ENCODE measurements around the gene THRB. TPM values are rescaled to one million over a fixed set of nuclear protein-coding genes. Genes with fewer than 3 reads are reported as not detected.

The THRB gene
- total RNA-seq, 1 donor from 2014 or later: 3.1 TPM

GRCh38 chr3:24520101-24520495 is 25.4 kb upstream of the THRB start:
- no peak for DNase-seq (ENCODE audit: low read depth)
- no peak for TF ChIP-seq CTCF (IDR thresholded peaks at IDR 0.05; ENCODE audit: insufficient read depth, low read length, poor library complexity, severe bottlenecking)
- Histone ChIP-seq H3K4me3 (ENCODE audit: low read depth, low read length) (no peak overlapping the region), H3K27me3 (ENCODE audit: control insufficient read depth, insufficient read depth, low read length) (no peaks in the 10 kb centered on the region), H3K36me3 (ENCODE audit: control insufficient read depth, insufficient read depth, low read length) (no peaks in the 10 kb centered on the region)

GRCh38 chr3:24519368-24520100 is 24.9 kb upstream of the THRB start:
- no peak for DNase-seq (ENCODE audit: low read depth)
- Histone ChIP-seq H3K4me3 (ENCODE audit: low read depth, low read length) (no peak overlapping the region), H3K27me3 (ENCODE audit: control insufficient read depth, insufficient read depth, low read length) (no peaks in the 10 kb centered on the region), H3K36me3 (ENCODE audit: control insufficient read depth, insufficient read depth, low read length) (no peaks in the 10 kb centered on the region)
- no peak for TF ChIP-seq CTCF (IDR thresholded peaks at IDR 0.05; ENCODE audit: insufficient read depth, low read length, poor library complexity, severe bottlenecking)

GRCh38 chr3:24518990-24519367 is 24.3 kb upstream of the THRB start:
- no peak overlapping the region for H3K4me3 ChIP-seq (ENCODE audit: low read depth, low read length)
- H3K36me3 ChIP-seq (ENCODE audit: control insufficient read depth, insufficient read depth, low read length): no peaks in the 10 kb centered on the region
- DNase-seq (ENCODE audit: low read depth): no peak
- H3K27me3 ChIP-seq (ENCODE audit: control insufficient read depth, insufficient read depth, low read length): no peaks in the 10 kb centered on the region
- TF ChIP-seq CTCF (IDR thresholded peaks at IDR 0.05; ENCODE audit: insufficient read depth, low read length, poor library complexity, severe bottlenecking): no peak

GRCh38 chr3:24514119-24514518 is 19.5 kb upstream of the THRB start:
- Histone ChIP-seq H3K4me3 (ENCODE audit: low read depth, low read length) (no peak overlapping the region), H3K27me3 (ENCODE audit: control insufficient read depth, insufficient read depth, low read length) (no peaks in the 10 kb centered on the region), H3K36me3 (ENCODE audit: control insufficient read depth, insufficient read depth, low read length) (no peaks in the 10 kb centered on the region)
- TF ChIP-seq CTCF (IDR thresholded peaks at IDR 0.05; ENCODE audit: insufficient read depth, low read length, poor library complexity, severe bottlenecking): no peak
- no peak for DNase-seq (ENCODE audit: low read depth)

- TF ChIP-seq CTCF (IDR thresholded peaks at IDR 0.05; ENCODE audit: insufficient read depth, low read length, poor library complexity, severe bottlenecking): no peak
- H3K4me3 ChIP-seq (ENCODE audit: low read depth, low read length): no peak overlapping the region
- no peak for DNase-seq (ENCODE audit: low read depth)
- no peaks in the 10 kb centered on the region for H3K27me3 ChIP-seq (ENCODE audit: control insufficient read depth, insufficient read depth, low read length)
- no peaks in the 10 kb centered on the region for H3K36me3 ChIP-seq (ENCODE audit: control insufficient read depth, insufficient read depth, low read length)
Measured at GRCh38 chr3:24513463-24513862, 18.8 kb upstream of the THRB start.
